BJ (cell line): ENCODE results near the gene SIRPA. TPM values are rescaled to one million over a fixed set of nuclear protein-coding genes. Genes with fewer than 3 reads are reported as not detected.
"Not testable (repeated sequence)": the region's sequence is repeated elsewhere in the genome, so short reads cannot be mapped to it uniquely, and the experiment has no call there.

Experiments
- CTCF ChIA-PET: fragments of 350-600 bp; formaldehyde crosslinking; extraction: SDS; loops from one replicate; lab custom pipeline; 2021; ENCODE audit warnings: antibody characterized with exemption, inconsistent platforms; lab: Yijun Ruan, JAX
- POLR2A ChIA-PET: fragments of 300-600 bp; sonication (Branson Sonifier 250); formaldehyde crosslinking; extraction: SDS; loops from one replicate; lab custom pipeline; 2021; ENCODE audit warnings: antibody characterized with exemption; lab: Charles Lee
- DNase-seq: peaks from one replicate; pipeline ENCODE4 v3.0.0-alpha.2; 2011; ENCODE audit warnings: low read depth
- H3K27me3 ChIP-seq: 2 replicates; pipeline ENCODE4 v1.6.0; 2011; ENCODE audit warnings: low read length; ENCODE audit not compliant: control insufficient read depth, insufficient read depth
- H3K36me3 ChIP-seq: 2 replicates; pipeline ENCODE4 v1.5.1; 2011; ENCODE audit warnings: low read length; ENCODE audit not compliant: control insufficient read depth, insufficient read depth
- H3K4me3 ChIP-seq: 2 replicates; pipeline ENCODE4 v1.5.1; 2011; ENCODE audit warnings: low read depth, mild to moderate bottlenecking, control low read depth, low read length
- CTCF ChIP-seq: IDR thresholded peaks from 2 replicates; pipeline ENCODE4 v1.5.1; 2011; ENCODE audit warnings: low read depth, mild to moderate bottlenecking, control low read depth, inconsistent platforms, low read length, moderate library complexity; ENCODE audit not compliant: insufficient read depth
- polyA plus RNA-seq: library from polyadenylated mRNA; depleted of rRNA; stranded (reverse); fragments of >200 nt; gene quantifications from 2 replicates; pipeline ENCODE4 v1.2.3, GENCODE V29; 2011

The SIRPA gene
- polyA plus RNA-seq, 1 experiment, result 34.1 TPM

GRCh38 chr20:1915725-1916124, 20.5 kb downstream of the SIRPA start:
- POLR2A ChIA-PET, result no interaction called here
- Histone ChIP-seq H3K4me3 (no peak overlapping the region), H3K36me3 (peaks cover 21% of the 10 kb centered on the region), H3K27me3 (no peaks in the 10 kb centered on the region)
- no peak for TF ChIP-seq CTCF
- DNase-seq, result no peak
- CTCF ChIA-PET, result no interaction called here

DNA sequence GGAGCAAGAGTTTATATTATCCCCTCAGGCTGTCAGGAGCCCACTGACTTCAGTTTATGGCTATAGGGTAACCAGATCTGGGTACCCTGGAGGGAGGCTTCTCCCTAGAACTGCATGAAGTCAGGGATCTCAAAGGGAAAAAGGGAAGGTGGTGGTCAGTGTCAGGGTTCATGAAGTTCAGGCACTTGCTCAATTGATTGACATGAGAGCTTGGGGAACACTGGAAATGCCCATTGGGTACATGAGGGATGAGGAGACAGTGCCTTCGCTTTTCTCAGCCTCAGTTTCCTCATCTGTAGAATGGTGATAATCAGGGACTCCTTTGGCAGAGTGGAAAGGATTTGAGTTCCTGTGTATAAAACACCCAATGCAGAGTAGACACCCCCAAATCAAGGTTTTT, 22.6 kb downstream of the SIRPA start:
- CTCF ChIA-PET, result no interaction called here
- DNase-seq, result no peak
- H3K4me3 ChIP-seq, result no peak overlapping the region
- H3K36me3 ChIP-seq, result peaks cover 19% of the 10 kb centered on the region
- POLR2A ChIA-PET, result no interaction called here
- H3K27me3 ChIP-seq, result no peaks in the 10 kb centered on the region
- no peak for TF ChIP-seq CTCF

DNA sequence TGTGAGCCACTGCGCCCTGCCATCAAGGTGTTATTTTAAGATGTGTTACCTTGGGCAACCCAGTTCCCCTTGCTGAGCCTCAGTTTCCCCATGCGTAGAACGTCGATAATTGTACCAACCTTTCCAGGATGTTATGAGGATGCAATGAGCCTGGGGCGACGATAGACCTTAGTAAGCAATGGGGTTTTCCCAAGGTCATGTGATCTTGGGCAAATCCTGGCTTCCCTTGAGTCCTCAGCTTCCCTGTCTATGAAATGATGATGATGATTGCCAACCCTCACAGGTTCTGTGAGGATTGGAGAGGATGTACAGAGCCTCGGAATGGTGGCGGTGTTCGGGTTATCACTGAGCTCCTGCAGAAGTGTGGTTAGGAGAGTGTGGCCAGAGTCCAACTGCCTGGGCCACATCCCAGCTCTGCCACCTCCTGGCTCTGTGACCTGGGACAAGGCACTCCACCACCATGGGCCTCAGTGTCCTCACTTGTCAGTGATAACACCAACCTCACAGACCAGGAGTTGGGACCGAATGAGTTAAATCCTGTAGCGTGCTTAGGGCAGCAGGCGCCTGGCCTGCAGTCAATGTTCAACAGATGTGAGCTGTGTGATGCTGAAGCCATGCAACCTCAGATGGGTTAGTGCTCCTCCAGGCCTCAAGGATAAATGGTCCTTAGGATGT, 23.4 kb downstream of the SIRPA start:
- H3K36me3 ChIP-seq, result peaks cover 21% of the 10 kb centered on the region
- no peak for DNase-seq
- no peak for TF ChIP-seq CTCF
- no peaks in the 10 kb centered on the region for H3K27me3 ChIP-seq
- no peak overlapping the region for H3K4me3 ChIP-seq
- CTCF ChIA-PET, result interaction anchor here (0.6 to 1.0 kb wide), 2 partner anchors 115 to 141 kb away, joined by 3 to 4 read pairs; no protein-coding TSS in a partner anchor
- POLR2A ChIA-PET, result no interaction called here

DNA sequence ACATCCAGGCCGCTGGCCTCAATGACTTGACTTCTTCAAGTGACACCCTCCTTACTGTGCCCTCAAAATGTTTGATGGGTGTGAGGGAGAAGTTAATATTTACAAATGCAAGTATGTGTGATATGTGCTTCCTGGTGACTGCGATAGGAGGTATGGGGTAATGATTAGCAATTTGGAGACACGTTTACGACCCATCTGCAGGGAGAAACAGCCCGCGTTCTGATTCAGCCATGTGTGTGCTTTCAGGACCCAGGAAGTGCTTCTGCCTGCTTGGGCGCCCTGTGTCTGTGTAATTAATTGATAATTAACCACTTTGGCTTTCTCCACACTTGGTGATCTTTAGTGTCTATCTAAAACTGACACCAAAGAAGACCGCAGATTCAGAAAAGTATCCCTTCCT, 25.0 kb downstream of the SIRPA start:
- POLR2A ChIA-PET, result no interaction called here
- Histone ChIP-seq H3K36me3 (peaks cover 22% of the 10 kb centered on the region), H3K27me3 (no peaks in the 10 kb centered on the region), H3K4me3 (no peak overlapping the region)
- CTCF ChIA-PET, result interaction anchor here (0.9 kb wide), 1 partner anchor 45 kb away, joined by 3 read pairs; no protein-coding TSS in a partner anchor
- TF ChIP-seq CTCF, result no peak
- DNase-seq, result no peak

- Histone ChIP-seq H3K4me3 (no peak overlapping the region), H3K36me3 (peaks cover 17% of the 10 kb centered on the region), H3K27me3 (no peaks in the 10 kb centered on the region)
- TF ChIP-seq CTCF, result no peak
- DNase-seq, result no peak
- POLR2A ChIA-PET, result no interaction called here
- CTCF ChIA-PET, result interaction anchor here (0.9 kb wide), 1 partner anchor 44 kb away, joined by 3 read pairs; no protein-coding TSS in a partner anchor
Observed at GRCh38 chr20:1920826-1921225, 25.6 kb downstream of the SIRPA start.

- H3K36me3 ChIP-seq, result peaks cover 16% of the 10 kb centered on the region
- POLR2A ChIA-PET, H3K4me3 ChIP-seq, H3K27me3 ChIP-seq, DNase-seq: not testable (repeated sequence)
- CTCF ChIA-PET, result interaction anchor here (0.6 kb wide), 1 partner anchor 22 kb away, joined by 3 read pairs; no protein-coding TSS in a partner anchor
Observed at GRCh38 chr20:1921985-1922384, 26.8 kb downstream of the SIRPA start.
